Epithelial cell of proximal tubule (primary cell): Measurements from ENCODE around the gene GRB10. TPM values are rescaled to one million over a fixed set of nuclear protein-coding genes. Genes with fewer than 3 reads are reported as not detected.

Experiments used
- DNase-seq: peaks from one replicate; pipeline ENCODE4 v3.0.0-alpha.2; 2011; ENCODE audit warnings: low read depth
- H3K4me3 ChIP-seq: 2 replicates; pipeline ENCODE4 v1.5.1; 2011; ENCODE audit warnings: low read depth, mild to moderate bottlenecking, low read length
- CTCF ChIP-seq: conservative IDR thresholded peaks from 2 replicates; pipeline ENCODE4 v1.5.1; 2012; ENCODE audit warnings: low read depth, mild to moderate bottlenecking, low read length
- total RNA-seq: library from RNA; depleted of rRNA; stranded (reverse); fragments of >200 nt; gene quantifications from 2 replicates; pipeline ENCODE4 v1.2.3, GENCODE V29; 2015

GRB10 gene
- total RNA-seq, 1 donor from 2014 or later = 33.4 TPM

GRCh38 chr7:50714857-50715256 lies 67.8 kb downstream of the GRB10 start:
- TF ChIP-seq CTCF = no peak
- DNase-seq = no peak

GRCh38 chr7:50713123-50713965 lies 69.4 kb downstream of the GRB10 start:
- H3K4me3 ChIP-seq = no peak overlapping the region
- no peak for TF ChIP-seq CTCF
- DNase-seq = no peak

More at GRCh38 chr7:50714857-50715256, 67.8 kb downstream of the GRB10 start:
- no peak overlapping the region for H3K4me3 ChIP-seq

GRCh38 chr7:50712252-50713122 lies 70.2 kb downstream of the GRB10 start:
- no peak for DNase-seq
- no peak overlapping the region for H3K4me3 ChIP-seq
- no peak for TF ChIP-seq CTCF

- H3K4me3 ChIP-seq = no peak overlapping the region
- DNase-seq = no peak
- TF ChIP-seq CTCF = no peak
These were observed 71.2 kb downstream of the GRB10 start for GRCh38 chr7:50711271-50712175.

GRCh38 chr7:50710441-50711154 lies 72.1 kb downstream of the GRB10 start:
- no peak for DNase-seq
- no peak overlapping the region for H3K4me3 ChIP-seq
- no peak for TF ChIP-seq CTCF

- DNase-seq = no peak
- H3K4me3 ChIP-seq = no peak overlapping the region
These were observed 73.5 kb downstream of the GRB10 start for GRCh38 chr7:50709151-50709550.

More at GRCh38 chr7:50709151-50709550, 73.5 kb downstream of the GRB10 start:
- TF ChIP-seq CTCF = no peak
